Keratinocyte (primary cell): Measurements from ENCODE around the gene PSRC1. TPM values are rescaled to one million over a fixed set of nuclear protein-coding genes. Genes with fewer than 3 reads are reported as not detected.

Experiments used
- DNase-seq: peaks from one replicate; pipeline ENCODE4 v3.0.0-alpha.2; 2011; ENCODE audit warnings: low read depth, missing footprints, low spot score
- FAIRE-seq: peaks from 2 replicates; lab custom pipeline; 2011; peaks lifted over from hg19 to GRCh38; lab: Jason Lieb, UNC
- H2AFZ ChIP-seq: 2 replicates; pipeline ENCODE4 v1.6.0; 2012; ENCODE audit warnings: low read length, control low read depth, inconsistent platforms; ENCODE audit not compliant: control insufficient read depth
- H3K27ac ChIP-seq: 2 replicates; pipeline ENCODE4 v1.5.1; 2011; ENCODE audit warnings: low read length; ENCODE audit not compliant: control insufficient read depth, insufficient read depth
- H3K27me3 ChIP-seq: 3 replicates; pipeline ENCODE4 v1.6.0; 2011; ENCODE audit warnings: low read length; ENCODE audit not compliant: control insufficient read depth, insufficient read depth; ENCODE audit errors: extremely low read depth
- H3K36me3 ChIP-seq, 2 experiments: 2 replicates in 1 of 2; 3 replicates in 1 of 2; pipeline ENCODE4 v1.5.1; 2011; ENCODE audit warnings: low read length in 2 of 2, mild to moderate bottlenecking in 1 of 2; ENCODE audit not compliant: control insufficient read depth in 2 of 2, insufficient read depth in 2 of 2; ENCODE audit errors: extremely low read depth in 1 of 2
- H3K4me1 ChIP-seq: 3 replicates; pipeline ENCODE4 v1.5.1; 2011; ENCODE audit warnings: low read length; ENCODE audit not compliant: control insufficient read depth, insufficient read depth; ENCODE audit errors: extremely low read depth
- H3K4me2 ChIP-seq: 3 replicates; pipeline ENCODE4 v1.6.0; 2011; ENCODE audit warnings: low read depth, low read length; ENCODE audit not compliant: control insufficient read depth, insufficient read depth; ENCODE audit errors: extremely low read depth
- H3K4me3 ChIP-seq, 3 experiments: fragments of 200-600 bp in 1 of 3; sonication (generic) in 1 of 3; 2 replicates in 2 of 3; 3 replicates in 1 of 3; pipeline ENCODE4 v1.5.1; 2011 to 2016; ENCODE audit warnings: low read length in 3 of 3, mild to moderate bottlenecking in 3 of 3, control low read depth in 2 of 3, inconsistent platforms in 1 of 3, low read depth in 1 of 3, mixed read lengths in 1 of 3, mixed run types in 1 of 3, moderate library complexity in 1 of 3; ENCODE audit not compliant: control insufficient read depth in 2 of 3, insufficient read depth in 2 of 3; ENCODE audit errors: extremely low read depth in 1 of 3
- H3K79me2 ChIP-seq: 2 replicates; pipeline ENCODE4 v1.6.0; 2012; ENCODE audit warnings: low read length; ENCODE audit not compliant: control insufficient read depth, insufficient read depth
- H3K9ac ChIP-seq: 3 replicates; pipeline ENCODE4 v1.6.0; 2011; ENCODE audit warnings: low read length; ENCODE audit not compliant: control insufficient read depth, insufficient read depth; ENCODE audit errors: extremely low read depth
- H3K9me1 ChIP-seq: 3 replicates; pipeline ENCODE4 v1.6.0; 2011; ENCODE audit warnings: low read length; ENCODE audit not compliant: control insufficient read depth, insufficient read depth; ENCODE audit errors: extremely low read depth
- H3K9me3 ChIP-seq: 2 replicates; pipeline ENCODE4 v1.5.1; 2012; ENCODE audit warnings: low read depth, low read length; ENCODE audit not compliant: control insufficient read depth
- H4K20me1 ChIP-seq: 3 replicates; pipeline ENCODE4 v1.6.0; 2011; ENCODE audit warnings: low read length; ENCODE audit not compliant: control insufficient read depth, insufficient read depth; ENCODE audit errors: extremely low read depth
- CTCF ChIP-seq, 3 experiments: IDR thresholded peaks in 1 of 3; conservative IDR thresholded peaks in 1 of 3; optimal IDR thresholded peaks in 1 of 3; 2 replicates in 2 of 3; 3 replicates in 1 of 3; pipeline versions ENCODE3 to v1.5.1; 2011; ENCODE audit warnings: low read length in 3 of 3, mild to moderate bottlenecking in 3 of 3, moderate library complexity in 2 of 3, control low read depth in 1 of 3, inconsistent platforms in 1 of 3; ENCODE audit not compliant: insufficient read depth in 2 of 3; ENCODE audit errors: extremely low read depth in 1 of 3
- EZH2 ChIP-seq: IDR thresholded peaks from one replicate; pipeline ENCODE4 v1.6.1; 2012; ENCODE audit warnings: inconsistent platforms, mild to moderate bottlenecking, low read length, moderate library complexity
- dilution Hi-C: fragments of 300-500 bp; cut with MboI; formaldehyde crosslinking; loops from one replicate; pipeline ENCODE4 v1.7.0; 2020; ENCODE audit warnings: low sequenced_read_pairs; ENCODE audit not compliant: extremely low pct_ligation_motif_present
- polyA plus RNA-seq, 5 experiments: library from polyadenylated mRNA; depleted of rRNA in 3 of 5; stranded (reverse) in 3 of 5; stranded (forward) in 1 of 5; unstranded in 1 of 5; fragments of >200 nt; gene quantifications; 1 replicate in 1 of 5; 2 replicates in 3 of 5; 3 replicates in 1 of 5; pipeline versions ENCODE4 v1.2.1 to v1.2.3, GENCODE V29; 2011 to 2012; ENCODE audit warnings: missing spikeins in 2 of 5, low read depth in 1 of 5, low replicate concordance in 1 of 5

PSRC1 gene
- polyA plus RNA-seq, 1 donor (not counting 4 experiments of a cell fraction or from before 2014, with no cell fraction given), result 10.2 TPM

GRCh38 chr1:109319114-109319513 lies 36.2 kb upstream of the PSRC1 start:
- Histone ChIP-seq H3K79me2 (no peaks in the 10 kb centered on the region), H3K4me2 (no peak overlapping the region), H4K20me1 (no peaks in the 10 kb centered on the region), H3K27ac (no peak overlapping the region), H2AFZ (no peak overlapping the region), H3K9me1 (no peaks in the 10 kb centered on the region), H3K4me1 (no peaks in the 10 kb centered on the region), H3K27me3 (no peaks in the 10 kb centered on the region), H3K9ac (no peak overlapping the region), H3K4me3 (no peak overlapping the region), H3K36me3 (no peaks in the 10 kb centered on the region), H3K9me3 (no peaks in the 10 kb centered on the region)
- dilution Hi-C loops, result no loop called here
- DNase-seq (no peak), FAIRE-seq (no peak)
- no peak for TF ChIP-seq CTCF (optimal IDR thresholded peaks at IDR 0.05 in 1 of 3, IDR thresholded peaks at IDR 0.05 in 1 of 3, conservative IDR thresholded peaks at IDR 0.05 in 1 of 3; ENCODE audit: extremely low read depth in 1 of 3, insufficient read depth in 2 of 3, low read length in 3 of 3)
- no peak for TF ChIP-seq EZH2

DNA sequence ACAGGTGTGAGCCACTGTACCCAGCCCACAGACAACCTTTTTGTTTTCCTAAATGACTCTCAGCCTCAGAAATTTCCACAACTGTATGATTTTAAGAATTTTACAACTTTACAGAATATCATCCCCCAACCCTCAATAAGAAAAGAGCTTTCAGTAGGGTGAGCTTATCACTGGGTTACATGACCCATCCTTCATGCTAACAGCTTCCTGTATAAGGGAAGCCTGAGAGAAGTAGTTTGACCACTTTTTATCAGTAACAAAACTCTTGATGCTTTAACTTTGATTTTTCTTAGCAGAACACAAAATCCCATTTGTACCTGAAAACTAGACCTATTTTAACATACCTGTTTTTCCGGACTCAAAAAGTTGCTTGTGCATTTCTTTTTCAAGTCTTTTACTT lies 33.6 kb upstream of the PSRC1 start:
- Histone ChIP-seq H3K9me1 (no peaks in the 10 kb centered on the region), H3K27ac (no peak overlapping the region), H3K79me2 (no peaks in the 10 kb centered on the region), H3K4me3 (no peak overlapping the region), H3K4me1 (no peaks in the 10 kb centered on the region), H2AFZ (no peak overlapping the region), H4K20me1 (no peaks in the 10 kb centered on the region), H3K9ac (no peak overlapping the region), H3K4me2 (no peak overlapping the region), H3K27me3 (no peaks in the 10 kb centered on the region), H3K9me3 (no peaks in the 10 kb centered on the region), H3K36me3 (no peaks in the 10 kb centered on the region)
- DNase-seq (no peak), FAIRE-seq (no peak)
- TF ChIP-seq EZH2, result no peak
- no peak for TF ChIP-seq CTCF (optimal IDR thresholded peaks at IDR 0.05 in 1 of 3, IDR thresholded peaks at IDR 0.05 in 1 of 3, conservative IDR thresholded peaks at IDR 0.05 in 1 of 3; ENCODE audit: extremely low read depth in 1 of 3, insufficient read depth in 2 of 3, low read length in 3 of 3)
- dilution Hi-C loops, result no loop called here
